GM23338 (cell line): ENCODE measurements around the gene DAO. TPM values are rescaled to one million over a fixed set of nuclear protein-coding genes. Genes with fewer than 3 reads are reported as not detected.

Experiments
- ATAC-seq: fragments of 200-7000 bp; cut with Tn5 transposase; 3 replicates; pipeline ENCODE4 v1.9.1; 2020
- DNase-seq: peaks from one replicate; pipeline ENCODE4 v3.0.0-alpha.2; 2015; ENCODE audit warnings: low spot score
- H2AFZ ChIP-seq: fragments of 200-600 bp; sonication (generic); 2 replicates; pipeline ENCODE4 v1.8.0; 2016; ENCODE audit warnings: antibody characterized with exemption, mild to moderate bottlenecking, moderate library complexity
- H3F3A ChIP-seq: fragments of 200-600 bp; sonication (generic); replicated peaks from 2 replicates; pipeline ENCODE4 v1.8.0; 2017; ENCODE audit warnings: antibody characterized with exemption, mixed run types, low read depth
- H3K27ac ChIP-seq: fragments of 200-600 bp; sonication (generic); 2 replicates; pipeline ENCODE4 v1.6.1; 2016; ENCODE audit warnings: low read depth
- H3K27me3 ChIP-seq: fragments of 200-600 bp; sonication (generic); 2 replicates; pipeline ENCODE4 v1.8.0; 2016; ENCODE audit warnings: mild to moderate bottlenecking, mixed run types, moderate library complexity; ENCODE audit not compliant: insufficient read depth
- H3K36me3 ChIP-seq: fragments of 200-600 bp; sonication (generic); 2 replicates; pipeline ENCODE4 v1.8.0; 2016; ENCODE audit warnings: mild to moderate bottlenecking; ENCODE audit not compliant: insufficient read depth
- H3K4me1 ChIP-seq: fragments of 200-600 bp; sonication (generic); 2 replicates; pipeline ENCODE4 v1.8.0; 2016; ENCODE audit warnings: mild to moderate bottlenecking, moderate library complexity; ENCODE audit not compliant: insufficient read depth
- H3K4me2 ChIP-seq: fragments of 200-600 bp; sonication (generic); 2 replicates; pipeline ENCODE4 v1.7.1; 2017; ENCODE audit warnings: mixed run types
- H3K4me3 ChIP-seq: fragments of 200-600 bp; sonication (generic); 2 replicates; pipeline ENCODE4 v1.6.1; 2016; ENCODE audit warnings: mixed run types
- H3K79me2 ChIP-seq: fragments of 200-600 bp; sonication (generic); replicated peaks from 2 replicates; pipeline ENCODE4 v1.8.0; 2017; ENCODE audit warnings: mild to moderate bottlenecking; ENCODE audit not compliant: insufficient read depth
- H3K9me2 ChIP-seq: fragments of 200-600 bp; sonication (generic); 2 replicates; pipeline ENCODE4 v1.8.0; 2017; ENCODE audit not compliant: insufficient read depth
- H4K20me1 ChIP-seq: fragments of 200-600 bp; sonication (generic); replicated peaks from 2 replicates; pipeline ENCODE4 v1.8.0; 2017; ENCODE audit warnings: mild to moderate bottlenecking; ENCODE audit not compliant: insufficient read depth
- H3K27ac Mint-ChIP-seq: 2 replicates; pipeline ENCODE4 v1.8.0; 2020; ENCODE audit warnings: inconsistent platforms, mild to moderate bottlenecking, moderate library complexity, mixed read lengths
- H3K27me3 Mint-ChIP-seq: 3 replicates; pipeline ENCODE4 v1.8.0; 2022; ENCODE audit warnings: low read depth, mild to moderate bottlenecking, moderate library complexity, mixed read lengths, inconsistent platforms; ENCODE audit not compliant: insufficient read depth, poor library complexity
- H3K36me3 Mint-ChIP-seq: 3 replicates; pipeline ENCODE4 v1.8.0; 2021; ENCODE audit warnings: low read depth, mild to moderate bottlenecking, inconsistent platforms, moderate library complexity, mixed read lengths
- H3K4me1 Mint-ChIP-seq: 3 replicates; pipeline ENCODE4 v1.8.0; 2020; ENCODE audit warnings: mild to moderate bottlenecking, inconsistent platforms, mixed read lengths
- H3K4me3 Mint-ChIP-seq: 3 replicates; pipeline ENCODE4 v1.8.0; 2021; ENCODE audit warnings: moderate library complexity, mild to moderate bottlenecking, inconsistent platforms, mixed read lengths
- H3K9me3 Mint-ChIP-seq: 3 replicates; pipeline ENCODE4 v1.8.0; 2020; ENCODE audit warnings: moderate library complexity, mild to moderate bottlenecking, inconsistent platforms, mixed read lengths
- CREB1 ChIP-seq: fragments of 250-450 bp; sonication (Bioruptor Pico); IDR thresholded peaks from 2 replicates; pipeline ENCODE4 v1.5.0; 2020; ENCODE audit warnings: low read depth, mild to moderate bottlenecking, moderate library complexity
- ETS1 ChIP-seq: IDR thresholded peaks from 2 replicates; pipeline ENCODE4 v1.6.1; 2016; ENCODE audit warnings: antibody characterized with exemption
- EZH2 ChIP-seq: fragments of 200-600 bp; sonication (generic); IDR thresholded peaks from one replicate; pipeline ENCODE4 v1.8.0; 2017; ENCODE audit warnings: antibody characterized with exemption, mild to moderate bottlenecking, low read depth; ENCODE audit not compliant: unreplicated experiment
- EZH2phosphoT487 ChIP-seq: fragments of 200-600 bp; sonication (generic); IDR thresholded peaks from one replicate; pipeline ENCODE4 v1.8.1; 2018; ENCODE audit warnings: antibody characterized with exemption; ENCODE audit not compliant: unreplicated experiment
- JUNB ChIP-seq: IDR thresholded peaks from one replicate; pipeline ENCODE4 v1.6.1; 2016; ENCODE audit warnings: antibody characterized with exemption; ENCODE audit not compliant: unreplicated experiment
- NANOG ChIP-seq: IDR thresholded peaks from 2 replicates; pipeline ENCODE4 v1.6.1; 2016; ENCODE audit warnings: antibody characterized with exemption, borderline replicate concordance
- POLR2AphosphoS5 ChIP-seq: IDR thresholded peaks from 2 replicates; pipeline ENCODE4 v1.6.1; 2016; ENCODE audit warnings: antibody characterized with exemption, low read depth
- REST ChIP-seq: IDR thresholded peaks from one replicate; pipeline ENCODE4 v1.6.1; 2018; ENCODE audit warnings: antibody characterized with exemption; ENCODE audit not compliant: unreplicated experiment
- STAT1 ChIP-seq: IDR thresholded peaks from one replicate; pipeline ENCODE4 v1.6.1; 2016; ENCODE audit warnings: antibody characterized with exemption; ENCODE audit not compliant: unreplicated experiment
- ZNF114 ChIP-seq: fragments of 250-450 bp; sonication (Bioruptor Pico); IDR thresholded peaks from 2 replicates; pipeline ENCODE4 v1.5.0; 2020; ENCODE audit warnings: mild to moderate bottlenecking, moderate library complexity
- ZNF331 ChIP-seq: fragments of 250-450 bp; sonication (Bioruptor Pico); IDR thresholded peaks from 2 replicates; pipeline ENCODE4 v1.5.0; 2020; ENCODE audit warnings: low read depth, mild to moderate bottlenecking, moderate library complexity
- polyA plus RNA-seq: library from polyadenylated mRNA; unstranded; fragments of >200 nt; fragmentation: Nextera tagmentation; extraction: Ambion mirVana; gene quantifications from 2 replicates; pipeline ENCODE4 v1.2.1, GENCODE V29; 2016
- total RNA-seq: library from RNA; depleted of rRNA; stranded (reverse); fragments of >200 nt; shearing (Covaris generic); gene quantifications from 2 replicates; pipeline ENCODE4 v1.2.3, GENCODE V29; 2014
- TF ChIP-seq, protein P1 (sequence below): fragments of 250-450 bp; sonication (Bioruptor Pico); IDR thresholded peaks from 2 replicates; pipeline ENCODE4 v1.5.0; 2020; ENCODE audit warnings: mild to moderate bottlenecking, moderate library complexity
- TF ChIP-seq, protein P2 (sequence below), 2 experiments: fragments of 200-600 bp in 1 of 2; sonication (generic) in 1 of 2; conservative IDR thresholded peaks; 2 replicates each; pipeline versions ENCODE4 v1.5.1 to v1.6.1; 2016 to 2017; ENCODE audit warnings: antibody characterized with exemption in 2 of 2, low read depth in 2 of 2, mild to moderate bottlenecking in 2 of 2, moderate library complexity in 1 of 2

The DAO gene
- total and polyA plus RNA-seq, 2 experiments from 2014 or later: not detected

- no peak for TF ChIP-seq ZNF114 (CRISPR knock-in tag)
- TF ChIP-seq NANOG: no peak
- TF ChIP-seq ZNF331: no peak
- no peak for TF ChIP-seq JUNB
- TF ChIP-seq CREB1 (CRISPR knock-in tag): no peak
- TF ChIP-seq POLR2AphosphoS5: no peak
- TF ChIP-seq EZH2phosphoT487: no peak
Measured at GRCh38 chr12:108905725-108906124, 25.8 kb downstream of the DAO start (continued).

- Mint-ChIP-seq H3K27ac (no peak overlapping the region), H3K27me3 (peaks cover 4% of the 10 kb centered on the region), H3K4me1 (peaks cover 6% of the 10 kb centered on the region; the same call in 1 of the 3 replicates), H3K36me3 (no peaks in the 10 kb centered on the region), H3K9me3 (no peaks in the 10 kb centered on the region), H3K4me3 (no peak overlapping the region)
- no peak overlapping the region for H3K4me2 ChIP-seq
- no peaks in the 10 kb centered on the region for H4K20me1 ChIP-seq
- H3K36me3 ChIP-seq: no peaks in the 10 kb centered on the region
- H3K4me1 ChIP-seq: no peaks in the 10 kb centered on the region
- no peak overlapping the region for H3K27ac ChIP-seq
- no peak for ATAC-seq
- no peak overlapping the region for H3K4me3 ChIP-seq
- no peaks in the 10 kb centered on the region for H3F3A ChIP-seq
- DNase-seq: no peak
- TF ChIP-seq CREB1 (CRISPR knock-in tag) (no peak), STAT1 (no peak), ZNF114 (CRISPR knock-in tag) (no peak), EZH2 (no peak), REST (no peak), EZH2phosphoT487 (no peak), ETS1 (no peak), POLR2AphosphoS5 (no peak), ZNF331 (no peak), NANOG (no peak), JUNB (no peak)
- TF ChIP-seq, protein P1, sequence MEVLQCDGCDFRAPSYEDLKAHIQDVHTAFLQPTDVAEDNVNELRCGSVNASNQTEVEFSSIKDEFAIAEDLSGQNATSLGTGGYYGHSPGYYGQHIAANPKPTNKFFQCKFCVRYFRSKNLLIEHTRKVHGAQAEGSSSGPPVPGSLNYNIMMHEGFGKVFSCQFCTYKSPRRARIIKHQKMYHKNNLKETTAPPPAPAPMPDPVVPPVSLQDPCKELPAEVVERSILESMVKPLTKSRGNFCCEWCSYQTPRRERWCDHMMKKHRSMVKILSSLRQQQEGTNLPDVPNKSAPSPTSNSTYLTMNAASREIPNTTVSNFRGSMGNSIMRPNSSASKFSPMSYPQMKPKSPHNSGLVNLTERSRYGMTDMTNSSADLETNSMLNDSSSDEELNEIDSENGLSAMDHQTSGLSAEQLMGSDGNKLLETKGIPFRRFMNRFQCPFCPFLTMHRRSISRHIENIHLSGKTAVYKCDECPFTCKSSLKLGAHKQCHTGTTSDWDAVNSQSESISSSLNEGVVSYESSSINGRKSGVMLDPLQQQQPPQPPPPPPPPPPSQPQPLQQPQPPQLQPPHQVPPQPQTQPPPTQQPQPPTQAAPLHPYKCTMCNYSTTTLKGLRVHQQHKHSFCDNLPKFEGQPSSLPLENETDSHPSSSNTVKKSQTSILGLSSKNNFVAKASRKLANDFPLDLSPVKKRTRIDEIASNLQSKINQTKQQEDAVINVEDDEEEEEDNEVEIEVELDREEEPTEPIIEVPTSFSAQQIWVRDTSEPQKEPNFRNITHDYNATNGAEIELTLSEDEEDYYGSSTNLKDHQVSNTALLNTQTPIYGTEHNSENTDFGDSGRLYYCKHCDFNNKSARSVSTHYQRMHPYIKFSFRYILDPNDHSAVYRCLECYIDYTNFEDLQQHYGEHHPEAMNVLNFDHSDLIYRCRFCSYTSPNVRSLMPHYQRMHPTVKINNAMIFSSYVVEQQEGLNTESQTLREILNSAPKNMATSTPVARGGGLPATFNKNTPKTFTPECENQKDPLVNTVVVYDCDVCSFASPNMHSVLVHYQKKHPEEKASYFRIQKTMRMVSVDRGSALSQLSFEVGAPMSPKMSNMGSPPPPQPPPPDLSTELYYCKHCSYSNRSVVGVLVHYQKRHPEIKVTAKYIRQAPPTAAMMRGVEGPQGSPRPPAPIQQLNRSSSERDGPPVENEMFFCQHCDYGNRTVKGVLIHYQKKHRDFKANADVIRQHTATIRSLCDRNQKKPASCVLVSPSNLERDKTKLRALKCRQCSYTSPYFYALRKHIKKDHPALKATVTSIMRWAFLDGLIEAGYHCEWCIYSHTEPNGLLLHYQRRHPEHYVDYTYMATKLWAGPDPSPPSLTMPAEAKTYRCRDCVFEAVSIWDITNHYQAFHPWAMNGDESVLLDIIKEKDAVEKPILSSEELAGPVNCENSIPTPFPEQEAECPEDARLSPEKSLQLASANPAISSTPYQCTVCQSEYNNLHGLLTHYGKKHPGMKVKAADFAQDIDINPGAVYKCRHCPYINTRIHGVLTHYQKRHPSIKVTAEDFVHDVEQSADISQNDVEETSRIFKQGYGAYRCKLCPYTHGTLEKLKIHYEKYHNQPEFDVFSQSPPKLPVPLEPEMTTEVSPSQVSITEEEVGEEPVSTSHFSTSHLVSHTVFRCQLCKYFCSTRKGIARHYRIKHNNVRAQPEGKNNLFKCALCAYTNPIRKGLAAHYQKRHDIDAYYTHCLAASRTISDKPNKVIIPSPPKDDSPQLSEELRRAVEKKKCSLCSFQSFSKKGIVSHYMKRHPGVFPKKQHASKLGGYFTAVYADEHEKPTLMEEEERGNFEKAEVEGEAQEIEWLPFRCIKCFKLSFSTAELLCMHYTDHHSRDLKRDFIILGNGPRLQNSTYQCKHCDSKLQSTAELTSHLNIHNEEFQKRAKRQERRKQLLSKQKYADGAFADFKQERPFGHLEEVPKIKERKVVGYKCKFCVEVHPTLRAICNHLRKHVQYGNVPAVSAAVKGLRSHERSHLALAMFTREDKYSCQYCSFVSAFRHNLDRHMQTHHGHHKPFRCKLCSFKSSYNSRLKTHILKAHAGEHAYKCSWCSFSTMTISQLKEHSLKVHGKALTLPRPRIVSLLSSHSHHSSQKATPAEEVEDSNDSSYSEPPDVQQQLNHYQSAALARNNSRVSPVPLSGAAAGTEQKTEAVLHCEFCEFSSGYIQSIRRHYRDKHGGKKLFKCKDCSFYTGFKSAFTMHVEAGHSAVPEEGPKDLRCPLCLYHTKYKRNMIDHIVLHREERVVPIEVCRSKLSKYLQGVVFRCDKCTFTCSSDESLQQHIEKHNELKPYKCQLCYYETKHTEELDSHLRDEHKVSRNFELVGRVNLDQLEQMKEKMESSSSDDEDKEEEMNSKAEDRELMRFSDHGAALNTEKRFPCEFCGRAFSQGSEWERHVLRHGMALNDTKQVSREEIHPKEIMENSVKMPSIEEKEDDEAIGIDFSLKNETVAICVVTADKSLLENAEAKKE (CRISPR knock-in tag): no peak
- TF ChIP-seq, protein P2, sequence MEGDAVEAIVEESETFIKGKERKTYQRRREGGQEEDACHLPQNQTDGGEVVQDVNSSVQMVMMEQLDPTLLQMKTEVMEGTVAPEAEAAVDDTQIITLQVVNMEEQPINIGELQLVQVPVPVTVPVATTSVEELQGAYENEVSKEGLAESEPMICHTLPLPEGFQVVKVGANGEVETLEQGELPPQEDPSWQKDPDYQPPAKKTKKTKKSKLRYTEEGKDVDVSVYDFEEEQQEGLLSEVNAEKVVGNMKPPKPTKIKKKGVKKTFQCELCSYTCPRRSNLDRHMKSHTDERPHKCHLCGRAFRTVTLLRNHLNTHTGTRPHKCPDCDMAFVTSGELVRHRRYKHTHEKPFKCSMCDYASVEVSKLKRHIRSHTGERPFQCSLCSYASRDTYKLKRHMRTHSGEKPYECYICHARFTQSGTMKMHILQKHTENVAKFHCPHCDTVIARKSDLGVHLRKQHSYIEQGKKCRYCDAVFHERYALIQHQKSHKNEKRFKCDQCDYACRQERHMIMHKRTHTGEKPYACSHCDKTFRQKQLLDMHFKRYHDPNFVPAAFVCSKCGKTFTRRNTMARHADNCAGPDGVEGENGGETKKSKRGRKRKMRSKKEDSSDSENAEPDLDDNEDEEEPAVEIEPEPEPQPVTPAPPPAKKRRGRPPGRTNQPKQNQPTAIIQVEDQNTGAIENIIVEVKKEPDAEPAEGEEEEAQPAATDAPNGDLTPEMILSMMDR (conservative IDR thresholded peaks at IDR 0.05; ENCODE audit: low read depth in 2 of 2): no peak
- H3K27me3 ChIP-seq: no peaks in the 10 kb centered on the region
- H2AFZ ChIP-seq: no peak overlapping the region
- no peaks in the 10 kb centered on the region for H3K79me2 ChIP-seq
- H3K9me2 ChIP-seq: peaks cover 5% of the 10 kb centered on the region; the same call in 1 of the 2 replicates
Measured at GRCh38 chr12:108906971-108907370, 27.1 kb downstream of the DAO start.
